OCI-LY1 (cell line): ENCODE data around the gene TEAD1.

Experiments
- H2AFZ ChIP-seq: fragments of 200-600 bp; sonication (generic), shearing (Covaris generic); 2 replicates; pipeline ENCODE4 v1.6.0; 2014; ENCODE audit warnings: antibody characterized with exemption, mild to moderate bottlenecking, low read length
- H3F3A ChIP-seq: fragments of 200-600 bp; sonication (generic), shearing (Covaris generic); 2 replicates; pipeline ENCODE4 v1.6.0; 2014; ENCODE audit warnings: mild to moderate bottlenecking, antibody characterized with exemption, low read length, moderate library complexity; ENCODE audit not compliant: insufficient read depth
- H3K27ac ChIP-seq: fragments of 200-600 bp; sonication (generic); 2 replicates; pipeline ENCODE4 v1.5.1; 2014; ENCODE audit warnings: low read length, mixed run types, mild to moderate bottlenecking, low read depth; ENCODE audit not compliant: poor library complexity, severe bottlenecking
- H3K27me3 ChIP-seq: fragments of 200-600 bp; sonication (generic); 2 replicates; pipeline ENCODE4 v1.6.0; 2014; ENCODE audit warnings: antibody characterized with exemption, mild to moderate bottlenecking, low read length, moderate library complexity; ENCODE audit not compliant: insufficient read depth
- H3K36me3 ChIP-seq: fragments of 200-600 bp; sonication (generic); 2 replicates; pipeline ENCODE4 v1.6.1; 2014; ENCODE audit warnings: mild to moderate bottlenecking, antibody characterized with exemption, low read length, moderate library complexity, mixed read lengths; ENCODE audit not compliant: insufficient read depth
- H3K4me1 ChIP-seq: fragments of 200-600 bp; sonication (generic); 2 replicates; pipeline ENCODE4 v1.5.1; 2014; ENCODE audit warnings: mild to moderate bottlenecking, low read length, moderate library complexity; ENCODE audit not compliant: insufficient read depth, severe bottlenecking
- H3K4me2 ChIP-seq: fragments of 200-600 bp; sonication (generic), shearing (Covaris generic); 2 replicates; pipeline ENCODE4 v1.6.1; 2014; ENCODE audit warnings: low read length
- H3K4me3 ChIP-seq: fragments of 200-600 bp; sonication (generic); 2 replicates; pipeline ENCODE4 v1.5.1; 2014; ENCODE audit warnings: low read length, low read depth, mild to moderate bottlenecking, mixed read lengths; ENCODE audit not compliant: poor library complexity, severe bottlenecking
- H3K79me2 ChIP-seq: fragments of 200-600 bp; shearing (Covaris generic); 2 replicates; pipeline ENCODE4 v1.6.1; 2016; ENCODE audit warnings: mixed run types, low read length, mixed read lengths; ENCODE audit not compliant: insufficient read depth
- H3K9ac ChIP-seq: fragments of 200-600 bp; sonication (generic), shearing (Covaris generic); 2 replicates; pipeline ENCODE4 v1.6.1; 2014; ENCODE audit warnings: mild to moderate bottlenecking, low read length, mixed read lengths
- H3K9me2 ChIP-seq: fragments of 200-600 bp; sonication (generic), shearing (Covaris generic); 2 replicates; pipeline ENCODE4 v1.6.1; 2014; ENCODE audit warnings: low read depth, mild to moderate bottlenecking, low read length, mixed read lengths
- H3K9me3 ChIP-seq: fragments of 200-600 bp; shearing (Covaris generic); 2 replicates; pipeline ENCODE4 v1.6.1; 2014; ENCODE audit warnings: low read length, mixed read lengths
- H4K20me1 ChIP-seq: fragments of 200-600 bp; sonication (generic), shearing (Covaris generic); 2 replicates; pipeline ENCODE4 v1.6.0; 2016; ENCODE audit warnings: mild to moderate bottlenecking, low read length; ENCODE audit not compliant: insufficient read depth
- EZH2 ChIP-seq: fragments of 200-600 bp; sonication (generic), shearing (Covaris generic); IDR thresholded peaks from 2 replicates; pipeline ENCODE4 v1.8.0; 2017; ENCODE audit warnings: borderline replicate concordance, mixed run types, mild to moderate bottlenecking, antibody characterized with exemption, low read length, moderate library complexity, mixed read lengths
- TF ChIP-seq, protein P1 (sequence below): fragments of 200-600 bp; sonication (generic), shearing (Covaris generic); IDR thresholded peaks from 2 replicates; pipeline ENCODE4 v1.5.1; 2017; ENCODE audit warnings: mild to moderate bottlenecking, antibody characterized with exemption, low read length, moderate library complexity, mixed read lengths

Gene TEAD1

DNA sequence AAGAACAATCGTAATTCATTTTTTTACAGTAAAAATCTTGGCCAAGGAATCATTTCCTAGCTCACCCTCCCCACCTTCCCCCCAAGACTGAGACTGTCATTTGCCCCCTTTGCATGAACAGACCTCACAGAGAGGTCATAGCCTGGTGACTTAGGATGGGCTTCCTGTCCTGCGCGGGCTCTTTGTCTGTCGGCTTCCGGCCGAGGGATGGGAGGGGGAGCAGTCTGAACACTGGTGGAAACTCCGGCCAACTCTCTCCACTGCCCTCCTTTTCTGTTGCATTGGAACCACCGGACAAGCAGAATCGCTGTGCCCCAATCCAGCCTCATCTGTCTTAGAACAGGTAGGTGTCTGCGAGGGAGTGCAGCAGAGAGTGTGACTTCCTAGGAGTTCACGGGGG is 41.7 kb downstream of the TEAD1 start:
- H3K79me2 ChIP-seq: no peaks in the 10 kb centered on the region
- H3K27me3 ChIP-seq: no peaks in the 10 kb centered on the region
- H3K4me3 ChIP-seq: no peak overlapping the region
- no peaks in the 10 kb centered on the region for H3K36me3 ChIP-seq
- H3K9me2 ChIP-seq: no peaks in the 10 kb centered on the region
- H4K20me1 ChIP-seq: no peaks in the 10 kb centered on the region
- H3K4me1 ChIP-seq: no peaks in the 10 kb centered on the region
- no peak overlapping the region for H3K27ac ChIP-seq
- no peak for TF ChIP-seq EZH2
- TF ChIP-seq, protein P1, sequence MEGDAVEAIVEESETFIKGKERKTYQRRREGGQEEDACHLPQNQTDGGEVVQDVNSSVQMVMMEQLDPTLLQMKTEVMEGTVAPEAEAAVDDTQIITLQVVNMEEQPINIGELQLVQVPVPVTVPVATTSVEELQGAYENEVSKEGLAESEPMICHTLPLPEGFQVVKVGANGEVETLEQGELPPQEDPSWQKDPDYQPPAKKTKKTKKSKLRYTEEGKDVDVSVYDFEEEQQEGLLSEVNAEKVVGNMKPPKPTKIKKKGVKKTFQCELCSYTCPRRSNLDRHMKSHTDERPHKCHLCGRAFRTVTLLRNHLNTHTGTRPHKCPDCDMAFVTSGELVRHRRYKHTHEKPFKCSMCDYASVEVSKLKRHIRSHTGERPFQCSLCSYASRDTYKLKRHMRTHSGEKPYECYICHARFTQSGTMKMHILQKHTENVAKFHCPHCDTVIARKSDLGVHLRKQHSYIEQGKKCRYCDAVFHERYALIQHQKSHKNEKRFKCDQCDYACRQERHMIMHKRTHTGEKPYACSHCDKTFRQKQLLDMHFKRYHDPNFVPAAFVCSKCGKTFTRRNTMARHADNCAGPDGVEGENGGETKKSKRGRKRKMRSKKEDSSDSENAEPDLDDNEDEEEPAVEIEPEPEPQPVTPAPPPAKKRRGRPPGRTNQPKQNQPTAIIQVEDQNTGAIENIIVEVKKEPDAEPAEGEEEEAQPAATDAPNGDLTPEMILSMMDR: no peak
- no peaks in the 10 kb centered on the region for H3K9me3 ChIP-seq
- H3K9ac ChIP-seq: no peak overlapping the region
- no peak overlapping the region for H2AFZ ChIP-seq
- H3K4me2 ChIP-seq: no peak overlapping the region
- no peaks in the 10 kb centered on the region for H3F3A ChIP-seq

DNA sequence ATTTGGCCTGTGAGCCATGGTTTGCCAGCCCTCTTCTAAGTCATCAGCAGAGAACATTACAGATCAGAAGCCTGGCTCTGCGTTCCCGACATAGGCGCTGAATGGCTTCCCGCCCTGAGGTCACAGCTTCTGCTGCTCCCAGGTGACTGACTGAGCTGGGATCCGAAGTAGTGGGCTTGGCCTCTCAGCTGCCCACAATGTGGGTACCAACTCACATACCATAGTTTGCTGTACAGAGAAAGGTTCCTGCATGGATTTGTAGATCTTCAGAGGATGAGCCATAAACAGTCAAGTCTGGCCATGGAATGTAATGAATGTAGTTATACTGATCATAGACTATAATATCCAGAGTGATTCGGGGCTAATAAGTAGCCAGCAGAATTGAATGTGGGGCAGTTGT is 42.6 kb downstream of the TEAD1 start:
- no peaks in the 10 kb centered on the region for H3K4me1 ChIP-seq
- no peak overlapping the region for H3K9ac ChIP-seq
- no peaks in the 10 kb centered on the region for H3K9me3 ChIP-seq
- H3K4me2 ChIP-seq: no peak overlapping the region
- no peaks in the 10 kb centered on the region for H3K36me3 ChIP-seq
- no peak overlapping the region for H3K27ac ChIP-seq
- TF ChIP-seq, protein P1: no peak
- TF ChIP-seq EZH2: no peak
- no peak overlapping the region for H3K4me3 ChIP-seq
- no peaks in the 10 kb centered on the region for H3K79me2 ChIP-seq
- H3K27me3 ChIP-seq: no peaks in the 10 kb centered on the region
- no peak overlapping the region for H2AFZ ChIP-seq
- no peaks in the 10 kb centered on the region for H3K9me2 ChIP-seq
- H4K20me1 ChIP-seq: no peaks in the 10 kb centered on the region
- H3F3A ChIP-seq: no peaks in the 10 kb centered on the region

DNA sequence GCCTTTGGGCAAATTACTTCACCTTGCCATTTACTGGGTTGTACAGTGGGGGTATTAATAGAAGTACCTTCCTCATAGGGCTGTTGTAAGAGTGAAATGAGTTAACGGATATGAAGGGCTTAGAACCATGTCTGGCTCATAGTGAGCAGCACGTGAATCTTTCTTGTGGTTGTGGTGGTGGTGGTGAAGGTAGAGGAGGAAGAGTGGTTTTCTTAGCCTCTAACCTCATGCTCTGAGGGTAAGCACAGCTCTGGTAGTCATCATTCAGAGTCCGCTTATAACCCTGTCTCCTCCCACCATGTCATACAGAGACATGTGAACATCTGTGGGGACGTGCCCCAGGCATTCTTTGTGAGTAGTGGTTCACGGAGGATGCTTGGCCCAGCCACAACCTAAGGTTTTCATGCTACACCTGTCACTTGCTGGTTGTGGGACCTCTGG is 43.6 kb downstream of the TEAD1 start:
- Histone ChIP-seq H3K9me3 (no peaks in the 10 kb centered on the region), H3K27me3 (no peaks in the 10 kb centered on the region), H3K9ac (no peak overlapping the region), H3K4me2 (no peak overlapping the region), H4K20me1 (no peaks in the 10 kb centered on the region), H3F3A (no peaks in the 10 kb centered on the region), H3K27ac (no peak overlapping the region), H3K36me3 (no peaks in the 10 kb centered on the region), H3K79me2 (no peaks in the 10 kb centered on the region), H2AFZ (no peak overlapping the region), H3K4me3 (no peak overlapping the region), H3K9me2 (no peaks in the 10 kb centered on the region), H3K4me1 (no peaks in the 10 kb centered on the region)
- TF ChIP-seq EZH2: no peak
- TF ChIP-seq, protein P1: no peak
